Left kidney (tissue), 2 donors: ENCODE measurements around the gene ATP13A5. TPM values are rescaled to one million over a fixed set of nuclear protein-coding genes. Genes with fewer than 3 reads are reported as not detected.

Source experiments
- DNase-seq: peaks from one replicate; pipeline ENCODE4 v3.0.0-alpha.2; 2013
- polyA plus RNA-seq: library from polyadenylated mRNA; unstranded; fragments of 120-200 nt; gene quantifications from one replicate; pipeline ENCODE4 v1.2.1, GENCODE V29; 2013; ENCODE audit not compliant: insufficient read length

Gene ATP13A5
- polyA plus RNA-seq, 1 donor: 0.22 TPM

DNA sequence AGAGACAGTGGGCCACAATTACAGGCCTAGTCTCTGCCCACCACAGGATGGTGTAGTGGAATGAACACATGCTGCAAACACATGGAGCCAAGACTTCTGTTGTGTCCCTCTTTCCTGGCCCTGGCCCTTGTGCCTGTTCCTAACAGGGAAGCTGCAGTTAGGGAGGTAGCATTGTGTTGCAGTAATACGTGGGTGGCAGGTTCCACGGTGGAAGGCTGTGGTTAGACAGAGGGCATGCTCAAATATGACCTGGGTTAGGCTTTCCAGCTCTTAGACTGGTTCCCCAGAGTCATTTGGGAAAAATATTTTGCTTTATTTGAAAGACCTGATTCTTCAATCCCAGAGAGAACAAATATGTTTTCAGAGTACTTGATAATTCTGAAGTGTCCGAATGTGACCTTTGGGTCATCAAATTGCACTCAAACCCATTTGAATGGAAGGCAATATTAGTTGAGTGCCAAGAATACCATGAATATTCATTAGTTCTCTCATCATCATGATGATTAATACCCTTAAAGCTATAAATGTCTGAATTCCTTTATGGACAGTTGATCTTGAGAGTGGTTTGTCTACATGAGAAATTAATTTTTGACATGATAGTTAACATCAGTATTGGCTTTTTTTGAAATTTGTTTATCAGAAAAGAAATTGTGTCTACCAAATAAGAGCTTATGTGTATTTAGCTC is 109.1 kb downstream of the ATP13A5 start:
- no peak for DNase-seq

DNA sequence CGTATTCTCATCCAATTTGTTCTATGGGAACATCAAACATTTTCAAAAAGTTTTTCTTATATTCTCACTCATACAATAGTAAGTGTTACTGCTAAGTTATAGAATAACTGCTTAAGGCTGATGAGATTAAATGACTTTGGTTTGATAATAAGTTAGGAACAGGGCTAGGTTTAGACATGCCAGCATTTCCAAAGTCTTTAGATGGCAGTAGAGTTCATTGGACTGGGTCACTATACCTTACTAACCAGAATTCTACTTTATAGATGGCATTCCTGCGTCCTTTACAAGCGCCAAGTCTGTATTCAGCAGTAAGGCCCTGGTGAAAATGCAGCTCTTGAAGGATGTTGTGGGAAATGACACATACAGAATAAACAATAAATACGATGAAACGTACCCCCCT is 115.8 kb downstream of the ATP13A5 start:
- no peak for DNase-seq

DNA sequence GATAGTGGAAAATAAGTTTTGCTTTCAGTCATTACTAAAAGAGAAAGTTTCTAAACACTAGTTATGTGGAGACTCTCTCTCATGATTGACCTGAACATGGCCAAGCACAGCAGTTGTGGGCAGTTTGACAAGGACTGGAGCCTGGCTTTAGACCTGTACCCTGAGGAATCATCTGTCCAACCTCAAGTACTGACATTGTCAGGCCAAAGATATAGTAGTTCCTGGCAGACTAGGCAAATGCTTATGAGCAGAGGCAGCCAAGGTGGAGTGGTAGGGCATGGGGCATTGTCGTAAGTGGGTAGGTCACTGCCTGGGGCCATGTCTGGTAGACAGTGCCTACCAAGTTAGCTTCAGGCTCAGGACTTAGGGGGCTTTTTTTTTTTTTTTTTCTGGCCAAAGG is 116.6 kb downstream of the ATP13A5 start:
- DNase-seq: no peak

DNA sequence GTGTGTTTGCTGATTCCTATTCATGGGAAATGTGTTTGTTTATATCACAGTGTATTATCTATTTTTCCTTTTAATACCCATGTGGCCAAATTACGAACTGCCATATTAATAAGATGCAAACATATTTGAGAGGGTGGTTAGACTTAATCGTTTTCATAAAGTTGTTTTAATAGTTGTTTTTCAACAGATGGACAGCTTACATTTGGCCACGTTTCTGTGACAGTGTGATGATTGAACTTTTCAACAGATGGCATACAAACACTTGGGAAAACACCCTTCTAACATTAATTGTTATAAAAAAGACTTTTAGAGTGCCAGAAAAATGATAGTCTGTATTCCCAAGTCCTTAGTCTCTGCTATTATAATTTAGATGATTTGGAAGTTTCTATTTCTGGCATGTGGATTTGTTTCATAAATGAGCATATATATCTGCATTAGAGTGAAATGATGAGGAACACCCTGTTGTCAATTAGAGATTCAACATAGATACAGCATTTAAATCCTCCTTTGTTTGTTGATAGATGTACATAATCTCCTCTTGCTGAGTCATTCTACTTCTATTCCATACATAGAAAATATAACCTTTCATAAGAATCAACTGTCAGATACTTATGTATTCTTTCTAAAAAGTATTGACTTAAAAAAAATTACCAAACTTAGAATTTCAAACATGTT is 124.4 kb downstream of the ATP13A5 start:
- no peak for DNase-seq

DNA sequence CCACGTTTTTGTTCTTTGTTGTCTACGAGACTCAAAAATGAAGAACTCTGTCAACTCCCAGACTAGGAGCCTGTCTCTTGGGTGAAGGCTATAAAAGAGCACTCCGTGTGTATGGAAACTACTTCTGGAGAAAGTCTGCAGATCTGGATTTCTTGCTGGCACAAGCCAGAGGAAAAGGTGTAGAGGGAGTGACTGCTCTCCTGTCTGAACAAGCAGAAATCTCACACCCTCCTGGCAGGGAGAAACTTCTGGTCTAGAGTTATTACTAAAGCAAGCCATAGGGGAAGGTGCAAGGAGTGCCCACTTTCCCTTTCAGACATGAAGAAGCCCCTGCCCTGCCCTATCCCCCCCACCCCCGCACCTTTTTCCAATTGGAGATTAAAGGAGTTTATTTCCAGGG is 128.1 kb downstream of the ATP13A5 start:
- DNase-seq: no peak

DNA sequence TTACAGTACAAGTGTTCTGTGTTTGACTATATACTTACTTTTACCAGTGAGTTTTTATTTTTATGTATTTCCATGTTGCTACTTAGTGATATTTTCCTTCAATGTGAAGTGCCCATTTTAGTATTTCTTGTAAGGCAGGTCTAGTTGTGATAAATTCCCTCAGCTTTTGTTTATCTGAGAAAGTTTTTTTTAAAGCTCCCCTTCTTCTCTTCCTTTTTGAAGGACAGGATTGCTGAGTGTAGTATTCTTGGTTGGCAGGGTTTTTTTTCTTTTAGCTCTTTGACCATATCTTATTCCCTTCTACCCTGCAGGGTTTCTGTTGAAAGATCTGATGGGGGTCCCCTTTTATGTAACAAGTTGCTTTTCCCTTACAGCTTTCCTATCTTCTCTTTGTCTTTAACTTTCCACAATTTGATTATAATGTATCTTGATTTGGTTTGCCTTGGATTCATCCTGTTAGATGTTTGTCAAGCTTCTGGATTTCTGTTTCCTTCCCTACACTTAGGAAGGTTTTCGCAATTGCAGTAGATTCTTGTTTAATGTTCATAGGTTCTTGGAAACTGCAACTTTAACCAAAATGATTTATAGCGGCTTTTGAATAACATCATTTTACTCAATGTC is 129.6 kb downstream of the ATP13A5 start:
- no peak for DNase-seq

DNA sequence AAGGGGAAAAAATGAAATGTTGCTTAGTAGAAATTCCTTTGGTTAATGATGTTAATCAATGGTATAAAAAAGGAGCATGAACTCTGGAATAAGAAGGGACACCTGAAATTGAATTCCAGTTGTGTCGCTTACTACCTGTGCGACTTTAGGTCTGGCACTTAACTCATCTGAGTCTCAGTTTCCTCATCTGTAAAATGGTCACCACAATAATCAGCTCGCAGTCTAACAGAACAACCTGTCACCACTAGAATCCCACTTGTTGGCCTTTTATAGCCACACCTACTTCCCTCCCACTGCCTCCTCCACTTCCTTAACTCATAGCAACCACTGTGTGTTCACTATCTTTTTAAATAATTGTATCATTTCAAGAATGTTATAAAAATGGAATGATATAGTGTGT is 135.0 kb downstream of the ATP13A5 start:
- no peak for DNase-seq

DNA sequence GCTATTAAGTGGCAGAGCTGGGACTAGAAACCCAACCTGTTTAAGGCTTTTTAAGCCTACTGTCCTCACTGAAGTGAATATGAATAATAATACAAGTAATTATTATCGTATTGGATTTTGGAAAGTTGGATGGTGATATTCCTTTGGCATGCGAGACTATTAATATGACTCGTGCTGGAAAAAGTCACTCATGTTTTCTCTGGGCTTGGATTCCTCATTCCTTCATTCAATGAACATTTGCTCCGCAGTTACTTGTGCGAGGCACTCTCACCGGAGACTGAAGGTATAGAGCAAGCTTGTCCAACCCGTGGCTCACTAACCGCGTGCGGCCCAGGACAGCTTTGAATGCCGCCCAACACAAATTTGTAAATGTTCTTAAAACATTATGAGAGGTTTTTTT is 136.8 kb downstream of the ATP13A5 start:
- no peak for DNase-seq

DNA sequence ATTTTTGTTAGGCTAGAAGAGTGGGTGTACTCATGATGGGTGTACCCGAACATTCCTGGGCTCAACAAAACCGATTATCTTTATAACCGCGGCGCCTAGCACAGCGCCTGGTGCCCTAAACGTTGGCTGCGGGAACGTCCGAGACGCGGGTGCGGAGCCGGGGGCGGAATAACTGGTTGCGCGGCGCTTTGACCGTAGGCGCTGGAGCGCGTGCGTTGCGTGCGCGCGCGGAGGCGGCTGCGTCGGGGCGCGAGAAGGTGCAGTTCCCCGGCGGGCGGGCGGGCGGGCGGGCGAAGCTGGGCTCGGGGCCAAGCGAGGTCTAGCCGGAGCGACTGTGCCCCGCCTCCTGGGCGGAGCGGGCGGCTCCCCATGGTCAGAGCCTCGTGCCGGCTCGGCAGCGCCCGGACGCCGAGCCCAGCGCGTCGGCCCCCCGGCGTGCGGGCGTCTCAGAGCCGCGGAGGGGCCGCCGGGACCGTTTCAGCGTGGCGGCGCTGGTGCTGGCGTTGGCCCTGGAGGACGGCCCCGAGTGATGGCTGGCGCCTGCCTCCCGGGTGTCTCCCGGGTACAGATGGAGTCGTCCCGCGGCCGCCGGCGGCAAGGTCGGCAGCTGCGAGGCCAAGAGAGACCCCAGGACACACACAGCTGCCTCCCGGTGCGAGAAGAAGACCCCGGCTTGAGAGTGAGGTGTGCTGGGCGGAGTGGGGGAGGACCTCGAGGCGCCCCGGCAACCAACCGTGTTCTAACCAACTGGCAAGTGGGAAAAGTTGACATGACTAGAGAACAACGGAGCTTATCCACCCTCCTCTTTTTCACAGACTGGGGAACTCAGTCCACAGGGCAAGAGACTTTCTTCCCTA is 137.5 kb downstream of the ATP13A5 start, which contains the start of gene PLAAT1:
TSS of gene PLAAT1 (plus strand) at position 373 of the 857 bp plus-strand sequence. CDS start 14,429 bp downstream, outside the sequence.
- peak; percentile 63 for DNase-seq

DNA sequence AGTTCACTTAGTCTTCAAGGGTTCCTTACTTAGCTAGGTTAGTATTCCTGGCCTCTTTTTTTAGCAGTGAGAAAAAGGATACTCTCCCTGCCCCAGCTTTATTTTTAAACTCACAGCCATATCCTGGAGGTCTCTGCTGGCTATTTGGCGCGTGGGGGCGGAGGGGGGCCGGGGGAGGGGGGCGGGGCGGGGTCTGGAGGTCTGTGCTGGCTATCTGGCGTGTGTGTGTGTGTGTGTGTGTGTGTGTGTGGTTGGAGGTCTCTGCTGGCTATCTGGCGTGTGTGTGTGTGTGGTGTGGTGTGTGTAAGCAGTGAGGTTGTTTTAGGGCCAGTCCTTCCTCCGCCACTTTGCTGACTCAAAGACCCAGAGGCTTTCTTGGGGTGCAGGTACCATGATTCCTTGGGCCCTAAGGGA is 138.1 kb downstream of the ATP13A5 start:
- DNase-seq: no peak

DNA sequence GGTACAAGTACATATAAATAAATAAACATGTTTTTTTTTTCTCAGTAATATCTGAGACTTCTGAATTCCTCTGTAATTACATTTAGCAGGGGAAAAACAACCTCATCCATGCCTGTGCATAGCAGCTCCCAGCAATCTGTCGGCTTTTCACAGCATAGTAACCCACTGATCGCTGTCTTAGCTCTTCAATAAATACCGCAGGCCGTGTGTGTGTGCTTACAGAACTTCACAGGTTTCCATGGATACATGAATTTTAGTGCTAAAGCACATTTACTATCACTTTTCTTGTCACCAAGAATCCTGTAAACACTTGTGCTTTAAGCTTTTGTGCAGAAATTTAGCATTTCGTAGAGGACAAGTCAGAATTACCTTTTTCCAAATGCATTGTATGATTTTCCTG is 141.5 kb downstream of the ATP13A5 start:
- DNase-seq: no peak

DNA sequence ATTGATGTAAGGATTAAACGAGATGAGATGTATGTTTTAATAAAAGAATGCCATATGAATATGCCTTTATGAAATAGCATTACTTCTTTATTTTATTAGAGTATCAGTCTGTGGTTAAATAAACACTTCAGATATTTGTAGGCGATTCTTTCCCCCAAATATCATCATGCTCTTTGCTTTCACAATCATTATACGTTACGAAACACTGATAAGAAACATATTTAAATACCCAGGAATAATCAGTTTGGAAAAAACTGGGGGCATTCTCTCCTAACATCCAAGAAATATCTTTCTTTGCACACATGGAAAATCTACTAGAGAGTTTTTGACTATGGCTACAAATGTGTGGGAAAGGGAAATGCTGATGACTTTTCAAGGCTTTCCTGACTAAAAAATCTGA is 142.0 kb downstream of the ATP13A5 start:
- DNase-seq: no peak

DNA sequence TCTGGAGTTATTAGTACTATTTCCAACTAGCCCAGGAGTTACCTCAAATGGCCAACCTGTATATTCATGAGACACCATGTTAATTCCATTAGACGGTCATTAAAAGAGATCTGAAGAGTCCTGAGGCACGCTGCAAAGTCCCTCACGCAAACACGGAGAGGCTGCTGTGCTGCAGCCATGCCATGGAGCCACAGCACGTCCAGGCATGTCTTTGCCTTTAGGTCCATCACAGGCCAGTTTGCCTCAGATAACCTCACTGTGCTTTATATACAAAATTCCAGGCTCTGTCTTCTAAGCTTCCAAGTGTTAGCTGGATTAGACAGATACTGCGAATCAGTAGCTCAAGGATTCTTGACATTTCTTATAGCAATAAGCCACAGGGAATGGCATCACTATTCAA is 147.4 kb downstream of the ATP13A5 start:
- no peak for DNase-seq

DNA sequence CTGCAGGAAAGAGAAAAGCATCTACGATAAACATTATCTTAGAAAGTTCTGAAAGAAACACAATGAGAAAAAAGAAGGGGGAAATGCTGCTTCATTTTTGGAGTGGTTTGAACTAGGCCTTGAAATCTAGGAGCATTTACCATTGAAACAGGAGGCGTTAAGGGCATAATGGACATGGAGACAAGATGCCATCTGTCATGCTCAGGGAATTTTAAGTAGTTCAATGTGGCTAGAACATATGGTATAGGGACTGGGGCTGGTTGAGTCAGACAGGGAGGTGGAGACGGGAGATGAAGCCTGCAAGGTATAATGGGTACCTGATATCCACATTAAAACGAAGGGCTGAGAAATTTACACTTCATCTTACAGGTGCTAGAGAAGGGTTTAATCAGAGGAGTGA is 147.9 kb downstream of the ATP13A5 start:
- no peak for DNase-seq

DNA sequence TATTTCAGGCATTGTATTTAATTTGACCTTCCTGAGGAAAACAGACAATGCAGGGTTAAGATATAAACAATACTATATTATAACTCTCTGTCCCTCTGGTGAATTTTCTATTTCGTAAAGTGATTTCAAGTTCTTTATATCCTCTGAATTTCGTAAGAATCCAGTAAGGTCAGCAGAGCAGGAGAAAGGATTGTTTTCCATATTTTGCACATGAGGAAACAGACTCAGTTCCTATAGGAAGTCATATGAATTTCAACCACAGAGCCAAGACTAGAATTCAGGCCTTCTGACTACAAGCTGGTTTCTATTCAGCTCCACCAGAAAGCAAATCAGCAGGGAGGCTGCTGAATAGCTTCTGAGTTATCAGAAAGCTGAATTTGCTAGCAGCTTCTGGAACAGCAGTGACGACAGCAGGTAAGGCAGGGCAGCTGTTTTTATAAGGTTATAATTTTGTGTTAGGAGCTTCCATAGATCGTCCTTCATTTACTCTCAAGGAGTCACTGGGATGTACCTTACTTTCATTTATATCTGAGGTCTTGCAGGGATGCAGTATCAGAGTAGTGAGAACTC is 148.6 kb downstream of the ATP13A5 start:
- DNase-seq: no peak

DNA sequence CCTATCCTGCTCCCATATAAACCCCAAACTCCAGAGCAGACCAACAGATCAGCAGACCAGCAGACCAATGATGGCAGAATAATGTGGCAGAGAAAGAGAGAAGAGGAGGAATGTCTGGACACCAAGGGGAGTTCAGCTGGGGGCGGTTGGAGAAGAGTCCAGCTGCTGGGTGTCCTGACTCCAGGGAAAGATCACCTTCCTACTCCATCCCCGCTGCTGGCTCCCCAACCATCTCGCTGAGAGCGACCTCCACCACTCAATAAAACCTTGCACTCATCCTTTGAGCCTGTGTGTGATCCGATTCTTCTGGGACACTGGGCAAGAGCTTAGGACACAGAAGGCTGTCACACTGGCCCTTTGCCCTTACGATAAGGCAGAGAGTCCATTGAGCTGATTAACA is 150.3 kb downstream of the ATP13A5 start:
- DNase-seq: no peak

DNA sequence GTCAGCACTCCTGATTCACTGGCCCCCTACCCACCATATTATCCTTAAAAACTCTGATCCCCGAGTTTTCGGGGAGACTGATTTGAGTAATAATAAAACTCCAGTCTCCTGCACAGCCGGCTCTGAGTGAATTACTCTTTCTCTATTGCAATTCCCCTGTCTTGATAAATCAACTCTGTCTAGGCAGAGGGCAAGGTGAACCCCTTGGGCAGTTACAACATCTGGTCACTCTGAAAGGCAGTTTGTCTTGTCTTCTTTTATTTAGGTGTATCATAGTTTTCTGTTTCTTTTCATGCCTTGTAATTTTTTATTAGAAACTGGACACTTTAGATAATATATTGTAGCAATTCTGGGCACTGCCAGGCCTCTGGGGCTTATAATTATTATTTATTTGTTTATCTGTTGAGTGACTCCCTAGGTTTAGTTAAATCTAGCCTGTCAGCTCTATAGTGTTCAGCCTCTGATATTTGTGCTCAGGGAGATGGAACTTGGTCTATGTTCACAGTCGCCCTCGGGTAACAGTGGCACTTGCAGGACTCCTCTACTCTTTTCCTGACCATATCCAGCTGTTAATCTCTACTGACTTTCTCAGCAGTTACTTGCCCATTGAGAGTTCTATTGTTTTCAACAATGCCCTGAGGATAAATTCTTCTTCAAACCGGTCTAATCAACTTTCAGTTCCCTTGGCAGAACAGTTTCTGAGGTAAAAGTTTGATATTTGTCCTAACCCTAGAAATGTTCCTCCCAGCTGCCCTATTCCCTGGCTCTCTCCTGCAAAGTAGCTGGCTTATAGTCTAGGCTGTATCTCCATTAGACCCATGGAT is 153.0 kb downstream of the ATP13A5 start:
- DNase-seq: no peak
